H9 (cell line): ENCODE results near the gene SCAMP5. TPM values are rescaled to one million over a fixed set of nuclear protein-coding genes. Genes with fewer than 3 reads are reported as not detected.

Source experiments
- DNase-seq: peaks from one replicate; pipeline ENCODE4 v3.0.0-alpha.2; 2017
- H2AFZ ChIP-seq: one replicate; pipeline ENCODE4 v1.6.1; 2013; ENCODE audit warnings: mild to moderate bottlenecking, low read length, control low read depth, moderate library complexity
- H2AK5ac ChIP-seq: 2 replicates; pipeline ENCODE4 v1.6.1; 2013; ENCODE audit warnings: low read length, control low read depth, mixed read lengths; ENCODE audit not compliant: insufficient read length
- H2BK120ac ChIP-seq: one replicate; pipeline ENCODE4 v1.6.1; 2013; ENCODE audit warnings: low read depth, mild to moderate bottlenecking, low read length, control low read depth, inconsistent platforms; ENCODE audit not compliant: poor library complexity, severe bottlenecking
- H2BK12ac ChIP-seq: 2 replicates; pipeline ENCODE4 v1.6.1; 2013; ENCODE audit warnings: low read length, control low read depth, mixed read lengths, low read depth; ENCODE audit not compliant: insufficient read length
- H2BK15ac ChIP-seq: 2 replicates; pipeline ENCODE4 v1.6.1; 2013; ENCODE audit warnings: low read depth, low read length, control low read depth
- H2BK20ac ChIP-seq: one replicate; pipeline ENCODE4 v1.6.1; 2013; ENCODE audit warnings: low read depth, mild to moderate bottlenecking, low read length, control low read depth, inconsistent platforms; ENCODE audit not compliant: poor library complexity, severe bottlenecking
- H2BK5ac ChIP-seq: 2 replicates; pipeline ENCODE4 v1.6.1; 2013; ENCODE audit warnings: low read length, control low read depth, mixed read lengths; ENCODE audit not compliant: insufficient read length
- H3K14ac ChIP-seq: 2 replicates; pipeline ENCODE4 v1.6.1; 2013; ENCODE audit warnings: low read length, control low read depth; ENCODE audit not compliant: insufficient read depth
- H3K18ac ChIP-seq: 2 replicates; pipeline ENCODE4 v1.6.1; 2013; ENCODE audit warnings: low read depth, mild to moderate bottlenecking, mixed read lengths, low read length, control low read depth; ENCODE audit not compliant: insufficient read length
- H3K23ac ChIP-seq: 2 replicates; pipeline ENCODE4 v1.6.1; 2013; ENCODE audit warnings: low read length, control low read depth, mixed read lengths, low read depth; ENCODE audit not compliant: insufficient read length
- H3K23me2 ChIP-seq: 2 replicates; pipeline ENCODE4 v1.6.1; 2013; ENCODE audit warnings: low read depth, mild to moderate bottlenecking, mixed read lengths, low read length, control low read depth; ENCODE audit not compliant: insufficient read length, poor library complexity, severe bottlenecking
- H3K27ac ChIP-seq: 2 replicates; pipeline ENCODE4 v1.5.1; 2013; ENCODE audit warnings: low read length, control low read depth, mixed read lengths, low read depth; ENCODE audit not compliant: insufficient read length
- H3K27me3 ChIP-seq: 2 replicates; pipeline ENCODE4 v1.6.1; 2013; ENCODE audit warnings: low read length, control low read depth, inconsistent platforms; ENCODE audit not compliant: insufficient read depth
- H3K4ac ChIP-seq: 2 replicates; pipeline ENCODE4 v1.6.1; 2013; ENCODE audit warnings: low read depth, mild to moderate bottlenecking, control low read depth, inconsistent platforms, low read length, moderate library complexity
- H3K4me1 ChIP-seq: 2 replicates; pipeline ENCODE4 v1.6.1; 2013; ENCODE audit warnings: low read length, control low read depth, inconsistent platforms; ENCODE audit not compliant: insufficient read depth
- H3K4me2 ChIP-seq: 2 replicates; pipeline ENCODE4 v1.6.1; 2013; ENCODE audit warnings: low read length, control low read depth, mixed read lengths; ENCODE audit not compliant: insufficient read length, insufficient read depth
- H3K56ac ChIP-seq: 2 replicates; pipeline ENCODE4 v1.6.1; 2013; ENCODE audit warnings: low read depth, mild to moderate bottlenecking, mixed read lengths, low read length, control low read depth; ENCODE audit not compliant: insufficient read length
- H3K79me1 ChIP-seq: 2 replicates; pipeline ENCODE4 v1.6.1; 2013; ENCODE audit warnings: low read depth, mild to moderate bottlenecking, moderate library complexity, low read length, control low read depth, inconsistent platforms; ENCODE audit not compliant: insufficient read depth, poor library complexity, severe bottlenecking
- H3K79me2 ChIP-seq: 2 replicates; pipeline ENCODE4 v1.6.1; 2013; ENCODE audit warnings: low read length, control low read depth, inconsistent platforms; ENCODE audit not compliant: insufficient read depth
- H3K9ac ChIP-seq: 2 replicates; pipeline ENCODE4 v1.6.1; 2013; ENCODE audit warnings: low read length, control low read depth, mixed read lengths; ENCODE audit not compliant: insufficient read length; ENCODE audit errors: extremely low read depth
- H3K9me3 ChIP-seq: one replicate; pipeline ENCODE4 v1.6.1; 2013; ENCODE audit warnings: low read depth, low read length, inconsistent platforms; ENCODE audit not compliant: control insufficient read depth
- H3T11ph ChIP-seq: one replicate; pipeline ENCODE4 v1.6.1; 2013; ENCODE audit warnings: mild to moderate bottlenecking, low read length, control low read depth, inconsistent platforms
- H4K20me1 ChIP-seq: one replicate; pipeline ENCODE4 v1.6.1; 2013; ENCODE audit not compliant: control insufficient read depth, insufficient read length, insufficient read depth
- H4K5ac ChIP-seq: 2 replicates; pipeline ENCODE4 v1.6.1; 2013; ENCODE audit warnings: low read depth, mild to moderate bottlenecking, mixed read lengths, low read length, control low read depth; ENCODE audit not compliant: insufficient read length
- H4K8ac ChIP-seq: replicated peaks from 2 replicates; pipeline ENCODE4 v1.6.1; 2013; ENCODE audit warnings: low read length, control low read depth, mixed read lengths, low read depth; ENCODE audit not compliant: insufficient read length
- H4K91ac ChIP-seq: 2 replicates; pipeline ENCODE4 v1.6.1; 2013; ENCODE audit warnings: low read depth, mild to moderate bottlenecking, moderate library complexity, mixed read lengths, low read length, control low read depth; ENCODE audit not compliant: insufficient read length
- H3K27ac Mint-ChIP-seq, 3 experiments: 2 replicates in 2 of 3; 3 replicates in 1 of 3; pipeline ENCODE4 v1.8.0; 2020 to 2021; ENCODE audit warnings: mixed read lengths in 3 of 3, mild to moderate bottlenecking in 1 of 3, moderate library complexity in 1 of 3
- H3K27me3 Mint-ChIP-seq: 2 replicates; pipeline ENCODE4 v1.8.0; 2021; ENCODE audit warnings: low read depth, mild to moderate bottlenecking, moderate library complexity, mixed read lengths
- H3K36me3 Mint-ChIP-seq, 3 experiments: 2 replicates in 2 of 3; 3 replicates in 1 of 3; pipeline ENCODE4 v1.8.0; 2020 to 2021; ENCODE audit warnings: low read depth in 3 of 3, mixed read lengths in 3 of 3; ENCODE audit not compliant: insufficient read depth in 1 of 3
- H3K4me1 Mint-ChIP-seq, 2 experiments: 2 replicates each; pipeline ENCODE4 v1.8.0; 2020; ENCODE audit warnings: mixed read lengths in 2 of 2
- H3K4me3 Mint-ChIP-seq, 2 experiments: 2 replicates in 1 of 2; 3 replicates in 1 of 2; pipeline ENCODE4 v1.8.0; 2020 to 2021; ENCODE audit warnings: mild to moderate bottlenecking in 2 of 2, mixed read lengths in 2 of 2, moderate library complexity in 1 of 2
- H3K9me3 Mint-ChIP-seq, 2 experiments: 2 replicates in 1 of 2; 3 replicates in 1 of 2; pipeline ENCODE4 v1.8.0; 2020; ENCODE audit warnings: mild to moderate bottlenecking in 2 of 2, mixed read lengths in 2 of 2, moderate library complexity in 1 of 2
- CTCF ChIP-seq: fragments of 200-600 bp; sonication (generic); conservative IDR thresholded peaks from 3 replicates; pipeline ENCODE4 v1.8.0; 2021; ENCODE audit warnings: antibody characterized with exemption, mild to moderate bottlenecking
- total RNA-seq: library from RNA; stranded (reverse); gene quantifications from 2 replicates; pipeline ENCODE4 v1.2.1, GENCODE V29; 2021

Gene SCAMP5
- total RNA-seq, 1 experiment from 2014 or later, result 47.8 TPM

- Histone ChIP-seq H2AFZ (no peak overlapping the region), H2BK5ac (no peak overlapping the region), H3T11ph (no peak overlapping the region), H3K27ac (no peak overlapping the region), H2BK12ac (no peak overlapping the region), H3K14ac (no peak overlapping the region), H4K20me1 (no peaks in the 10 kb centered on the region), H4K91ac (no peak overlapping the region), H3K79me1 (no peaks in the 10 kb centered on the region), H3K27me3 (no peaks in the 10 kb centered on the region), H2AK5ac (no peak overlapping the region), H3K4me2 (no peak overlapping the region), H4K5ac (no peak overlapping the region), H2BK20ac (no peak overlapping the region), H2BK15ac (no peak overlapping the region), H3K9me3 (no peaks in the 10 kb centered on the region), H3K4ac (no peak overlapping the region), H3K9ac (no peak overlapping the region), H3K4me1 (no peaks in the 10 kb centered on the region; the same call in 1 of the 2 replicates), H2BK120ac (no peak overlapping the region), H3K23me2 (no peaks in the 10 kb centered on the region), H3K56ac (no peak overlapping the region), H4K8ac (no peak overlapping the region), H3K18ac (no peak overlapping the region), H3K79me2 (no peaks in the 10 kb centered on the region), H3K23ac (no peak overlapping the region)
- no peak for DNase-seq
- Mint-ChIP-seq H3K4me3 (no peak overlapping the region), H3K36me3 (peaks cover 4 to 7% (median 7%) of the 10 kb centered on the region in 3 experiments; a peak in 6 of 7 replicates), H3K27ac (no peak overlapping the region), H3K9me3 (peaks cover 6 to 8% of the 10 kb centered on the region in 2 experiments), H3K4me1 (peaks cover 25 to 31% of the 10 kb centered on the region in 2 experiments), H3K27me3 (peaks cover 3% of the 10 kb centered on the region)
- TF ChIP-seq CTCF, result no peak
These were observed 65.9 kb downstream of the SCAMP5 start for GRCh38 chr15:75061272-75061671.
